ENCODE measurements around the gene EPS8L2. TPM values are rescaled to one million over a fixed set of nuclear protein-coding genes. Genes with fewer than 3 reads are reported as not detected.

Gene EPS8L2
- total and polyA plus RNA-seq, 2 of the 4 experiments (the other 2 are of a cell fraction): 17.2 to 39.4 TPM

GRCh38 chr11:727281-727701 lies 21.3 kb downstream of the EPS8L2 start:
- BruUV-seq (replicated peaks): no TSS peak

More at GRCh38 chr11:727281-727701, 21.3 kb downstream of the EPS8L2 start:
- no peak overlapping the region for H2AK5ac ChIP-seq (ENCODE audit: low read depth, low read length)
- in situ Hi-C loops (cut with MboI; ENCODE audit: low sequenced_read_pairs): no loop called here
- no peaks in the 10 kb centered on the region for H3K9me1 ChIP-seq (ENCODE audit: insufficient read depth, low read length)
- H2BK15ac ChIP-seq (ENCODE audit: low read depth, low read length): no peak overlapping the region
- no peak overlapping the region for H2BK120ac ChIP-seq (ENCODE audit: low read depth, low read length)
- H4K5ac ChIP-seq (ENCODE audit: low read depth, low read length): no peak overlapping the region
- H3K36me3 ChIP-seq (ENCODE audit: control insufficient read depth, insufficient read depth, low read length): no peaks in the 10 kb centered on the region
- H3K27ac ChIP-seq (ENCODE audit: insufficient read depth, low read length): no peak overlapping the region
- H4K8ac ChIP-seq (ENCODE audit: low read depth in 2 of 2, low read length in 2 of 2): no peak overlapping the region
- no peak overlapping the region for H3K23ac ChIP-seq (ENCODE audit: low read depth, low read length)
- H3K14ac ChIP-seq (replicated peaks; ENCODE audit: low read depth, low read length): no peak overlapping the region
- POLR2A ChIA-PET (ENCODE audit: unreplicated experiment): no interaction called here
- no peak overlapping the region for H2AFZ ChIP-seq (replicated peaks; ENCODE audit: low read length, poor library complexity)
- no peak overlapping the region for H3K56ac ChIP-seq (ENCODE audit: extremely low read depth, insufficient read depth, low read length)
- WGBS, 2 experiments (ENCODE audit: extremely low coverage in 2 of 2, insufficient read length in 1 of 2): no CpG with 5 or more reads among the region's 12 CpGs
- H4K91ac ChIP-seq (ENCODE audit: insufficient read depth, low read depth, low read length): no peak overlapping the region
- no peak for ATAC-seq (ENCODE audit: low read depth)
- H2AK9ac ChIP-seq (replicated peaks; ENCODE audit: low read depth, low read length, poor library complexity): peak overlapping the region; percentile 9
- H3K27me3 ChIP-seq (ENCODE audit: control insufficient read depth, insufficient read depth, low read length): peaks cover 6% of the 10 kb centered on the region; the same call in 1 of the 2 replicates
- no peak overlapping the region for H2BK5ac ChIP-seq (ENCODE audit: low read depth, low read length, poor library complexity, severe bottlenecking)
- no peak overlapping the region for H3K4me2 ChIP-seq (ENCODE audit: low read depth, low read length)
- H3K18ac ChIP-seq (ENCODE audit: low read depth, low read length): no peak overlapping the region
- no peak overlapping the region for H3K9ac ChIP-seq (ENCODE audit: low read depth, low read length)
- no peaks in the 10 kb centered on the region for H3K9me3 ChIP-seq (ENCODE audit: control insufficient read depth, insufficient read depth, low read length)
- no peak for DNase-seq
- H2BK20ac ChIP-seq (ENCODE audit: low read depth, low read length): no peak overlapping the region
- TF ChIP-seq NFE2L2 (IDR thresholded peaks at IDR 0.05; ENCODE audit: low read depth, low read length): no peak
- no peak for TF ChIP-seq MXI1 (IDR thresholded peaks at IDR 0.05; ENCODE audit: borderline replicate concordance, low read depth, low read length)
- TF ChIP-seq ELK1 (IDR thresholded peaks at IDR 0.05; ENCODE audit: borderline replicate concordance, low read depth, low read length): no peak
- TF ChIP-seq USF2 (IDR thresholded peaks at IDR 0.05; ENCODE audit: low read depth, low read length): no peak
- CTCF ChIA-PET: interaction anchor here (1.0 kb wide), 1 partner anchor 21 kb away, joined by 3 read pairs; no protein-coding TSS in a partner anchor
- intact Hi-C loops (cut with micrococcal nuclease): loop anchor here (10.0 kb wide), 1 partner anchor 172 kb away; no protein-coding TSS in a partner anchor
- no peaks in the 10 kb centered on the region for H4K20me1 ChIP-seq (ENCODE audit: insufficient read depth, low read length)
- H3K79me1 ChIP-seq (ENCODE audit: low read depth in 1 of 2, low read length in 2 of 2): no peaks in the 10 kb centered on the region
- H3K4ac ChIP-seq (ENCODE audit: low read depth, low read length): no peak overlapping the region
- H3K4me1 ChIP-seq (ENCODE audit: control insufficient read depth, insufficient read depth, low read length): peaks cover 6% of the 10 kb centered on the region
- H3K4me3 ChIP-seq (ENCODE audit: insufficient read depth, low read depth, low read length): no peak overlapping the region
- dilution Hi-C loops (cut with HindIII; ENCODE audit: low sequenced_read_pairs, unreplicated experiment): no loop called here
